ENCODE data around the gene TANGO6. TPM values are rescaled to one million over a fixed set of nuclear protein-coding genes. Genes with fewer than 3 reads are reported as not detected.

TANGO6 gene
- total and polyA plus RNA-seq, 10 of the 15 experiments (the other 5 are each of a cell fraction or from before 2014, with no cell fraction given), result 1.1 to 20.6 (median 11.0) TPM

DNA sequence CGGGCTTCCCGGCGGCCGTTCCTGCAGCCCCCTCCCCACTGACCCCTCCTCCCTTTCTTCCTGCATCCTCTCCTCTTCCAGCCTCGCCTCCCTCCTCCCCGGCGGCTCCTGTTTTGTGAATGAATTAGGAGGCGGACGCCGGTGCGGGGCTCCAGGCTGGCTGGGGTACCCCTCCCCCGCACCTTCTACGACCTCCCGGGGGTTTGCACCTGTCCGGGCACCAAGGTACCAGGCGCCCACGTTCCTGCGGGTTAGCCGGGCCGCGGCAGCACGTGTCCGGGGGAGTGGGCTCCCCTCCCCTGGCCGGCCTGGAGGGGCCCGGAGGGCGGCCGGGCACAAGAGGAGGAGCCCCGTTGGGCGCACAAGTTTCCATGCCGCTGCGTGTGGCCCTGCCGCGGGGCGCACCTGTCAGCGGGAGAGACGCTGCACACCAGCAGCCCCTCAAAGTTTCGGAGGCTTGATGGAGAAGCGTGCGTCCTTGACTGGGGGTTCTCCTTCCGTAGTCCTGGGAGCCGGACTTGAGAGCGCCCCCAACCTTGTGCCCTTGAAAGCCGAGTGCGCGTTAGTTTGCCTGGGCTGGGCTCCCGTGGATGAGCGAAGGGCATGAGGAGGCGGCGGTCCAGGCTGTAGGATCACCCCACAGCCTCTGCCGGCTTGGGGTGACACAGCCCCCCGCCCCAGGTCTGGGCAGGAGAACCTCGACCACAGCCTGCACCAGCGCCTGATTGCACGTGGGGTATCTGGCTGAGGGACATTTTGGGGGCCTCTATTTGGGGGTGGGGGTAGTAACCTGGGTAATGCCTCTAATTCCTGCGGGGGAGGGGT lies 263.4 kb downstream of the TANGO6 start:
- DNase-seq (ENCODE audit: low read depth, low spot score), result no peak
- Histone ChIP-seq H3K27ac (ENCODE audit: control insufficient read depth, insufficient read depth) (no peak overlapping the region), H3K79me2 (ENCODE audit: control insufficient read depth, insufficient read depth, low read length) (no peaks in the 10 kb centered on the region), H4K20me1 (ENCODE audit: control insufficient read depth, insufficient read depth) (no peaks in the 10 kb centered on the region), H3K4me2 (ENCODE audit: control insufficient read depth, insufficient read depth) (peak overlapping the region; percentile 93), H3K9ac (ENCODE audit: control insufficient read depth, insufficient read depth, low read length) (no peak overlapping the region), H3K27me3 (replicated peaks in 1 of 2; ENCODE audit: control insufficient read depth in 2 of 2, insufficient read depth in 2 of 2, low read length in 1 of 2) (peaks cover 1 to 3% of the 10 kb centered on the region in 2 experiments; a peak in 2 of 4 replicates), H3K36me3 (ENCODE audit: control insufficient read depth in 2 of 2, insufficient read depth in 2 of 2, low read length in 1 of 2) (no peaks in the 10 kb centered on the region), H3K4me1 (ENCODE audit: control insufficient read depth, insufficient read depth, low read length) (peaks cover 6% of the 10 kb centered on the region), H3K4me3 (peak overlapping the region; percentile 74), H3K9me3 (replicated peaks; ENCODE audit: control insufficient read depth, insufficient read depth, low read length) (no peaks in the 10 kb centered on the region), H2AFZ (ENCODE audit: control insufficient read depth, low read depth, low read length) (no peak overlapping the region)
- peak; percentile 24; the same call in 2 of the 3 replicates for ATAC-seq
- in situ Hi-C loops (cut with MboI), result no loop called here
- CTCF ChIA-PET, result interaction anchor here (0.8 to 1.6 kb wide), 3 partner anchors 17 to 117 kb away, joined by 4 to 7 read pairs (median 4); no protein-coding TSS in a partner anchor
- POLR2A ChIA-PET, result no interaction called here
- WGBS (ENCODE audit: insufficient coverage, insufficient replicate concordance, low lambda C conversion rate, missing lambda C conversion rate), result 6% methylated on average over 42 of the region's 55 CpGs
- RAD21 ChIA-PET (ENCODE audit: unreplicated experiment), result no interaction called here
- BruUV-seq (replicated peaks), result no TSS peak
- TF ChIP-seq SUZ12 (IDR thresholded peaks at IDR 0.05; ENCODE audit: unreplicated experiment) (peak; percentile 79), HDAC6 (IDR thresholded peaks at IDR 0.05; ENCODE audit: unreplicated experiment) (peak; percentile 79), PML (IDR thresholded peaks at IDR 0.05; ENCODE audit: low read length) (no peak)
- no peak for FAIRE-seq
- SMC1A ChIA-PET (ENCODE audit: uncharacterized antibody, unreplicated experiment), result no interaction called here
- intact Hi-C loops (cut with micrococcal nuclease; ENCODE audit: unreplicated experiment), result no loop called here

DNA sequence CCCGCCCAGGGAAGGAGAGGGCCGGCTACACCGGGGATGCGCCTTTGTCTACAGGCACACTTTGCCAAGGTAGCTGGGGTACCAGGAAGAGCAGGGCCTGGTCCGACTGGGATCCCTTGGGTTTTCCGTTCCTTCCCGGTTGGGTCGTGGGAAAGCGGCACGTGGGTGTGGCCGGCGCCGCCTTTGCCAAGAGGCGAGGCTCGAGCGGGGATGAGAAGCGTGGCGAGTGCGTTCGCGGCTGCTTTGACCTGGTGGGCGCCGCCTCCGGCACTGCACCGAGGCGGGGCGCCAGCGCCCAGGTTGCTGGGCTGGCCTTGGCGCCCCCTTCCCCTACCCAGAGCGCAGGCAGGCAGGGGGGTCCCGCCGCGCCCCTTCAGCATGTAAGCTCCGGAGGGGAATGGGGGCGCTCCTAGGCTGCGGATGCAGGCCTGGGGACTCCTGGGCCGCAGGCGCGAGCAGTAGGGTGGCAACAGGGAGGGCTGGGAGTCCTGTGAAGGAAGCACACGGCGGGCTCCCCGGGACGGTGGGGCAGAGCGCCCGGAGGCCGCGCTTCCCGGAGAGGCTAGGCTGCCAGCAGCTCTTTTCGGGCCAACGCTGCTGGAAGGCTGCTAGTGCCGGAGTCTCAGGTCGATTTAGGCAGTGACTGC lies 264.1 kb downstream of the TANGO6 start:
- Histone ChIP-seq H3K27me3 (replicated peaks in 1 of 2; ENCODE audit: control insufficient read depth in 2 of 2, insufficient read depth in 2 of 2, low read length in 1 of 2) (peaks cover 1 to 3% of the 10 kb centered on the region in 2 experiments; a peak in 2 of 4 replicates), H4K20me1 (ENCODE audit: control insufficient read depth, insufficient read depth) (no peaks in the 10 kb centered on the region), H2AFZ (ENCODE audit: control insufficient read depth, low read depth, low read length) (no peak overlapping the region), H3K79me2 (ENCODE audit: control insufficient read depth, insufficient read depth, low read length) (no peaks in the 10 kb centered on the region), H3K4me3 (no peak overlapping the region), H3K27ac (ENCODE audit: control insufficient read depth, insufficient read depth) (no peak overlapping the region), H3K9ac (ENCODE audit: control insufficient read depth, insufficient read depth, low read length) (no peak overlapping the region), H3K9me3 (replicated peaks; ENCODE audit: control insufficient read depth, insufficient read depth, low read length) (no peaks in the 10 kb centered on the region), H3K4me1 (ENCODE audit: control insufficient read depth, insufficient read depth, low read length) (peaks cover 6% of the 10 kb centered on the region), H3K4me2 (ENCODE audit: control insufficient read depth, insufficient read depth) (peak overlapping the region; percentile 25), H3K36me3 (ENCODE audit: control insufficient read depth in 2 of 2, insufficient read depth in 2 of 2, low read length in 1 of 2) (no peaks in the 10 kb centered on the region)
- CTCF ChIA-PET, result interaction anchor here (0.8 to 1.6 kb wide), 2 partner anchors 17 to 118 kb away, joined by 4 to 7 read pairs; no protein-coding TSS in a partner anchor
- 41% methylated on average over 45 of the region's 52 CpGs for WGBS (ENCODE audit: insufficient coverage, insufficient replicate concordance, low lambda C conversion rate, missing lambda C conversion rate)
- no peak for FAIRE-seq
- POLR2A ChIA-PET, result no interaction called here
- no TSS peak for BruUV-seq (replicated peaks)
- RAD21 ChIA-PET (ENCODE audit: unreplicated experiment), result no interaction called here
- no peak for DNase-seq (ENCODE audit: low read depth, low spot score)
- no peak for ATAC-seq
- in situ Hi-C loops (cut with MboI), result no loop called here
- SMC1A ChIA-PET (ENCODE audit: uncharacterized antibody, unreplicated experiment), result no interaction called here
- intact Hi-C loops (cut with micrococcal nuclease; ENCODE audit: unreplicated experiment), result no loop called here
- TF ChIP-seq STAT3 (IDR thresholded peaks at IDR 0.05; ENCODE audit: low read depth, low read length) (no peak), TARDBP (IDR thresholded peaks at IDR 0.05; ENCODE audit: borderline replicate concordance) (no peak), MTA3 (IDR thresholded peaks at IDR 0.05; ENCODE audit: borderline replicate concordance, low read length) (no peak), HCFC1 (IDR thresholded peaks at IDR 0.05; ENCODE audit: low read length) (no peak), ZNF24 (IDR thresholded peaks at IDR 0.05) (no peak)
- TF ChIP-seq, protein P1, sequence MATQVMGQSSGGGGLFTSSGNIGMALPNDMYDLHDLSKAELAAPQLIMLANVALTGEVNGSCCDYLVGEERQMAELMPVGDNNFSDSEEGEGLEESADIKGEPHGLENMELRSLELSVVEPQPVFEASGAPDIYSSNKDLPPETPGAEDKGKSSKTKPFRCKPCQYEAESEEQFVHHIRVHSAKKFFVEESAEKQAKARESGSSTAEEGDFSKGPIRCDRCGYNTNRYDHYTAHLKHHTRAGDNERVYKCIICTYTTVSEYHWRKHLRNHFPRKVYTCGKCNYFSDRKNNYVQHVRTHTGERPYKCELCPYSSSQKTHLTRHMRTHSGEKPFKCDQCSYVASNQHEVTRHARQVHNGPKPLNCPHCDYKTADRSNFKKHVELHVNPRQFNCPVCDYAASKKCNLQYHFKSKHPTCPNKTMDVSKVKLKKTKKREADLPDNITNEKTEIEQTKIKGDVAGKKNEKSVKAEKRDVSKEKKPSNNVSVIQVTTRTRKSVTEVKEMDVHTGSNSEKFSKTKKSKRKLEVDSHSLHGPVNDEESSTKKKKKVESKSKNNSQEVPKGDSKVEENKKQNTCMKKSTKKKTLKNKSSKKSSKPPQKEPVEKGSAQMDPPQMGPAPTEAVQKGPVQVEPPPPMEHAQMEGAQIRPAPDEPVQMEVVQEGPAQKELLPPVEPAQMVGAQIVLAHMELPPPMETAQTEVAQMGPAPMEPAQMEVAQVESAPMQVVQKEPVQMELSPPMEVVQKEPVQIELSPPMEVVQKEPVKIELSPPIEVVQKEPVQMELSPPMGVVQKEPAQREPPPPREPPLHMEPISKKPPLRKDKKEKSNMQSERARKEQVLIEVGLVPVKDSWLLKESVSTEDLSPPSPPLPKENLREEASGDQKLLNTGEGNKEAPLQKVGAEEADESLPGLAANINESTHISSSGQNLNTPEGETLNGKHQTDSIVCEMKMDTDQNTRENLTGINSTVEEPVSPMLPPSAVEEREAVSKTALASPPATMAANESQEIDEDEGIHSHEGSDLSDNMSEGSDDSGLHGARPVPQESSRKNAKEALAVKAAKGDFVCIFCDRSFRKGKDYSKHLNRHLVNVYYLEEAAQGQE (IDR thresholded peaks at IDR 0.05; ENCODE audit: low read depth, low read length), result no peak
- TF ChIP-seq, protein P2, sequence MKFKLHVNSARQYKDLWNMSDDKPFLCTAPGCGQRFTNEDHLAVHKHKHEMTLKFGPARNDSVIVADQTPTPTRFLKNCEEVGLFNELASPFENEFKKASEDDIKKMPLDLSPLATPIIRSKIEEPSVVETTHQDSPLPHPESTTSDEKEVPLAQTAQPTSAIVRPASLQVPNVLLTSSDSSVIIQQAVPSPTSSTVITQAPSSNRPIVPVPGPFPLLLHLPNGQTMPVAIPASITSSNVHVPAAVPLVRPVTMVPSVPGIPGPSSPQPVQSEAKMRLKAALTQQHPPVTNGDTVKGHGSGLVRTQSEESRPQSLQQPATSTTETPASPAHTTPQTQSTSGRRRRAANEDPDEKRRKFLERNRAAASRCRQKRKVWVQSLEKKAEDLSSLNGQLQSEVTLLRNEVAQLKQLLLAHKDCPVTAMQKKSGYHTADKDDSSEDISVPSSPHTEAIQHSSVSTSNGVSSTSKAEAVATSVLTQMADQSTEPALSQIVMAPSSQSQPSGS (IDR thresholded peaks at IDR 0.05; ENCODE audit: low read length), result no peak
